WTC11 (cell line): ENCODE measurements around the gene PAQR8. TPM values are rescaled to one million over a fixed set of nuclear protein-coding genes. Genes with fewer than 3 reads are reported as not detected.

Experiments
- AFF4 ChIP-seq: sonication (generic); formaldehyde crosslinking; IDR thresholded peaks from 2 replicates; pipeline ENCODE4 v1.8.1; 2023; ENCODE audit warnings: mild to moderate bottlenecking, missing genetic modification reagents, borderline replicate concordance
- ERG ChIP-seq: fragments of 250-450 bp; sonication (Bioruptor Pico); IDR thresholded peaks from 2 replicates; pipeline ENCODE4 v1.8.0; 2021; ENCODE audit warnings: mild to moderate bottlenecking
- GRHL2 ChIP-seq: fragments of 250-450 bp; sonication (Bioruptor Pico); IDR thresholded peaks from 2 replicates; pipeline ENCODE4 v1.8.0; 2022; ENCODE audit warnings: mild to moderate bottlenecking, moderate library complexity; ENCODE audit not compliant: insufficient replicate concordance, severe bottlenecking
- JAZF1 ChIP-seq: fragments of 250-450 bp; sonication (Bioruptor Pico); IDR thresholded peaks from 2 replicates; pipeline ENCODE4 v1.9.0; 2021; ENCODE audit warnings: moderate library complexity, mild to moderate bottlenecking, inconsistent platforms
- NFATC4 ChIP-seq: fragments of 250-450 bp; sonication (Bioruptor Pico); IDR thresholded peaks from 2 replicates; pipeline ENCODE4 v1.9.0; 2021; ENCODE audit warnings: mild to moderate bottlenecking
- ZNF396 ChIP-seq: fragments of 250-450 bp; sonication (Bioruptor Pico); IDR thresholded peaks from 2 replicates; pipeline ENCODE4 v1.8.0; 2021; ENCODE audit warnings: mild to moderate bottlenecking, moderate library complexity, borderline replicate concordance
- ZNF512 ChIP-seq: sonication (generic); formaldehyde crosslinking; IDR thresholded peaks from 2 replicates; pipeline ENCODE4 v1.8.1; 2022; ENCODE audit warnings: missing genetic modification reagents, borderline replicate concordance
- ZNF671 ChIP-seq: fragments of 250-450 bp; sonication (Bioruptor Pico); IDR thresholded peaks from 2 replicates; pipeline ENCODE4 v1.8.0; 2021; ENCODE audit warnings: mild to moderate bottlenecking
- total RNA-seq: library from RNA; stranded (reverse); gene quantifications from 3 replicates; pipeline ENCODE4 v1.2.3, GENCODE V29; 2021
- TF ChIP-seq, protein P1 (sequence below): sonication (generic); formaldehyde crosslinking; IDR thresholded peaks from 2 replicates; pipeline ENCODE4 v1.8.0; 2023; ENCODE audit warnings: missing genetic modification reagents, mild to moderate bottlenecking, borderline replicate concordance
- TF ChIP-seq, protein P2 (sequence below): sonication (generic); formaldehyde crosslinking; IDR thresholded peaks from 2 replicates; pipeline ENCODE4 v1.8.1; 2023; ENCODE audit warnings: mild to moderate bottlenecking, moderate library complexity, missing genetic modification reagents
- TF ChIP-seq, protein P3 (sequence below): fragments of 250-450 bp; sonication (Bioruptor Pico); IDR thresholded peaks from 2 replicates; pipeline ENCODE4 v1.9.0; 2021; ENCODE audit warnings: mild to moderate bottlenecking, borderline replicate concordance
- TF ChIP-seq, protein P4 (sequence below): sonication (generic); formaldehyde crosslinking; IDR thresholded peaks from 2 replicates; pipeline ENCODE4 v1.8.1; 2022; ENCODE audit warnings: low read depth, mild to moderate bottlenecking, moderate library complexity, missing genetic modification reagents, borderline replicate concordance

The PAQR8 gene
- total RNA-seq, 1 experiment from 2014 or later = 11.1 TPM

GRCh38 chr6:52337633-52338290 is 24.2 kb upstream of the PAQR8 start (continued):
- TF ChIP-seq ERG = no peak
- no peak for TF ChIP-seq AFF4 (CRISPR knock-in tag)
- no peak for TF ChIP-seq ZNF396 (CRISPR knock-in tag)
- TF ChIP-seq, protein P1, sequence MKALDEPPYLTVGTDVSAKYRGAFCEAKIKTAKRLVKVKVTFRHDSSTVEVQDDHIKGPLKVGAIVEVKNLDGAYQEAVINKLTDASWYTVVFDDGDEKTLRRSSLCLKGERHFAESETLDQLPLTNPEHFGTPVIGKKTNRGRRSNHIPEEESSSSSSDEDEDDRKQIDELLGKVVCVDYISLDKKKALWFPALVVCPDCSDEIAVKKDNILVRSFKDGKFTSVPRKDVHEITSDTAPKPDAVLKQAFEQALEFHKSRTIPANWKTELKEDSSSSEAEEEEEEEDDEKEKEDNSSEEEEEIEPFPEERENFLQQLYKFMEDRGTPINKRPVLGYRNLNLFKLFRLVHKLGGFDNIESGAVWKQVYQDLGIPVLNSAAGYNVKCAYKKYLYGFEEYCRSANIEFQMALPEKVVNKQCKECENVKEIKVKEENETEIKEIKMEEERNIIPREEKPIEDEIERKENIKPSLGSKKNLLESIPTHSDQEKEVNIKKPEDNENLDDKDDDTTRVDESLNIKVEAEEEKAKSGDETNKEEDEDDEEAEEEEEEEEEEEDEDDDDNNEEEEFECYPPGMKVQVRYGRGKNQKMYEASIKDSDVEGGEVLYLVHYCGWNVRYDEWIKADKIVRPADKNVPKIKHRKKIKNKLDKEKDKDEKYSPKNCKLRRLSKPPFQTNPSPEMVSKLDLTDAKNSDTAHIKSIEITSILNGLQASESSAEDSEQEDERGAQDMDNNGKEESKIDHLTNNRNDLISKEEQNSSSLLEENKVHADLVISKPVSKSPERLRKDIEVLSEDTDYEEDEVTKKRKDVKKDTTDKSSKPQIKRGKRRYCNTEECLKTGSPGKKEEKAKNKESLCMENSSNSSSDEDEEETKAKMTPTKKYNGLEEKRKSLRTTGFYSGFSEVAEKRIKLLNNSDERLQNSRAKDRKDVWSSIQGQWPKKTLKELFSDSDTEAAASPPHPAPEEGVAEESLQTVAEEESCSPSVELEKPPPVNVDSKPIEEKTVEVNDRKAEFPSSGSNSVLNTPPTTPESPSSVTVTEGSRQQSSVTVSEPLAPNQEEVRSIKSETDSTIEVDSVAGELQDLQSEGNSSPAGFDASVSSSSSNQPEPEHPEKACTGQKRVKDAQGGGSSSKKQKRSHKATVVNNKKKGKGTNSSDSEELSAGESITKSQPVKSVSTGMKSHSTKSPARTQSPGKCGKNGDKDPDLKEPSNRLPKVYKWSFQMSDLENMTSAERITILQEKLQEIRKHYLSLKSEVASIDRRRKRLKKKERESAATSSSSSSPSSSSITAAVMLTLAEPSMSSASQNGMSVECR = no peak
- TF ChIP-seq GRHL2 (CRISPR knock-in tag) = no peak
- TF ChIP-seq, protein P2, sequence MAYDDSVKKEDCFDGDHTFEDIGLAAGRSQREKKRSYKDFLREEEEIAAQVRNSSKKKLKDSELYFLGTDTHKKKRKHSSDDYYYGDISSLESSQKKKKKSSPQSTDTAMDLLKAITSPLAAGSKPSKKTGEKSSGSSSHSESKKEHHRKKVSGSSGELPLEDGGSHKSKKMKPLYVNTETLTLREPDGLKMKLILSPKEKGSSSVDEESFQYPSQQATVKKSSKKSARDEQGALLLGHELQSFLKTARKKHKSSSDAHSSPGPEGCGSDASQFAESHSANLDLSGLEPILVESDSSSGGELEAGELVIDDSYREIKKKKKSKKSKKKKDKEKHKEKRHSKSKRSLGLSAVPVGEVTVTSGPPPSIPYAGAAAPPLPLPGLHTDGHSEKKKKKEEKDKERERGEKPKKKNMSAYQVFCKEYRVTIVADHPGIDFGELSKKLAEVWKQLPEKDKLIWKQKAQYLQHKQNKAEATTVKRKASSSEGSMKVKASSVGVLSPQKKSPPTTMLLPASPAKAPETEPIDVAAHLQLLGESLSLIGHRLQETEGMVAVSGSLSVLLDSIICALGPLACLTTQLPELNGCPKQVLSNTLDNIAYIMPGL = no peak
- no peak for TF ChIP-seq ZNF512 (CRISPR knock-in tag)
- TF ChIP-seq ZNF671 (CRISPR knock-in tag) = no peak
- TF ChIP-seq, protein P3, sequence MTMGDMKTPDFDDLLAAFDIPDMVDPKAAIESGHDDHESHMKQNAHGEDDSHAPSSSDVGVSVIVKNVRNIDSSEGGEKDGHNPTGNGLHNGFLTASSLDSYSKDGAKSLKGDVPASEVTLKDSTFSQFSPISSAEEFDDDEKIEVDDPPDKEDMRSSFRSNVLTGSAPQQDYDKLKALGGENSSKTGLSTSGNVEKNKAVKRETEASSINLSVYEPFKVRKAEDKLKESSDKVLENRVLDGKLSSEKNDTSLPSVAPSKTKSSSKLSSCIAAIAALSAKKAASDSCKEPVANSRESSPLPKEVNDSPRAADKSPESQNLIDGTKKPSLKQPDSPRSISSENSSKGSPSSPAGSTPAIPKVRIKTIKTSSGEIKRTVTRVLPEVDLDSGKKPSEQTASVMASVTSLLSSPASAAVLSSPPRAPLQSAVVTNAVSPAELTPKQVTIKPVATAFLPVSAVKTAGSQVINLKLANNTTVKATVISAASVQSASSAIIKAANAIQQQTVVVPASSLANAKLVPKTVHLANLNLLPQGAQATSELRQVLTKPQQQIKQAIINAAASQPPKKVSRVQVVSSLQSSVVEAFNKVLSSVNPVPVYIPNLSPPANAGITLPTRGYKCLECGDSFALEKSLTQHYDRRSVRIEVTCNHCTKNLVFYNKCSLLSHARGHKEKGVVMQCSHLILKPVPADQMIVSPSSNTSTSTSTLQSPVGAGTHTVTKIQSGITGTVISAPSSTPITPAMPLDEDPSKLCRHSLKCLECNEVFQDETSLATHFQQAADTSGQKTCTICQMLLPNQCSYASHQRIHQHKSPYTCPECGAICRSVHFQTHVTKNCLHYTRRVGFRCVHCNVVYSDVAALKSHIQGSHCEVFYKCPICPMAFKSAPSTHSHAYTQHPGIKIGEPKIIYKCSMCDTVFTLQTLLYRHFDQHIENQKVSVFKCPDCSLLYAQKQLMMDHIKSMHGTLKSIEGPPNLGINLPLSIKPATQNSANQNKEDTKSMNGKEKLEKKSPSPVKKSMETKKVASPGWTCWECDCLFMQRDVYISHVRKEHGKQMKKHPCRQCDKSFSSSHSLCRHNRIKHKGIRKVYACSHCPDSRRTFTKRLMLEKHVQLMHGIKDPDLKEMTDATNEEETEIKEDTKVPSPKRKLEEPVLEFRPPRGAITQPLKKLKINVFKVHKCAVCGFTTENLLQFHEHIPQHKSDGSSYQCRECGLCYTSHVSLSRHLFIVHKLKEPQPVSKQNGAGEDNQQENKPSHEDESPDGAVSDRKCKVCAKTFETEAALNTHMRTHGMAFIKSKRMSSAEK (CRISPR knock-in tag) = no peak
- no peak for TF ChIP-seq NFATC4 (CRISPR knock-in tag)
- TF ChIP-seq JAZF1 (CRISPR knock-in tag) = no peak
- TF ChIP-seq, protein P4, sequence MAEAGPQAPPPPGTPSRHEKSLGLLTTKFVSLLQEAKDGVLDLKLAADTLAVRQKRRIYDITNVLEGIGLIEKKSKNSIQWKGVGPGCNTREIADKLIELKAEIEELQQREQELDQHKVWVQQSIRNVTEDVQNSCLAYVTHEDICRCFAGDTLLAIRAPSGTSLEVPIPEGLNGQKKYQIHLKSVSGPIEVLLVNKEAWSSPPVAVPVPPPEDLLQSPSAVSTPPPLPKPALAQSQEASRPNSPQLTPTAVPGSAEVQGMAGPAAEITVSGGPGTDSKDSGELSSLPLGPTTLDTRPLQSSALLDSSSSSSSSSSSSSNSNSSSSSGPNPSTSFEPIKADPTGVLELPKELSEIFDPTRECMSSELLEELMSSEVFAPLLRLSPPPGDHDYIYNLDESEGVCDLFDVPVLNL (CRISPR knock-in tag) = no peak
